ENCODE data around the gene PADI4. TPM values are rescaled to one million over a fixed set of nuclear protein-coding genes. Genes with fewer than 3 reads are reported as not detected.

Gene PADI4
- total and polyA plus RNA-seq, 2 of the 4 experiments (the other 2 are of a cell fraction): not detected

DNA sequence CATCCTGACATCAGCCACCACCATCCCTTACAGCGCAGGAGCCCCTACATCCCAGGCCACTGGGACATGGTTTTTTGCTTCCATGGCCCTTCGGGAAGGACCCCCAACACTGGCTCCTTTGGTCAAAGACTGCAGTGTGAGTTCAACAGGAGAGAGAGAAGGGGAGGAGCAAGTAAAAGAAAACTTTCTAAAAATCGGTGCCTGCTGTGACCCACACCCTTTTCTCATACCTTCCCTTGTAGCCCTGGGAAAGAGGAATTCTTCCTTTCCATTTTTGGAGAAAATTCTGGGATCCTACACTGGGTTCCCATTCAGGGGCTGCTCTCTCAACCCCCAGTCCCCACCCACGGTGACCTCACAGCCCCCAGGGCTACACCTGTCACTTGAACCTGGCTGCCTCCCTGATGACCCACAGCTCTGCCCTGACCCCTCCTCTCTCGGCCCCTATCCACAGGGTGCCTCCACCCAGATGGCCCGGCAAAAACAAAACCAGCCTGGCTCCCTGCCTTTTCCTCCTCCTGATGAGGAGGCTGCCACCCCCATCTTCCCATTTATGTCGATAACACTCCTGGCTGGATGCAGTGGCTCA lies 7.6 kb downstream of the PADI4 start:
- Histone ChIP-seq H3K27ac (ENCODE audit: insufficient read depth, low read length) (no peak overlapping the region), H3K18ac (ENCODE audit: low read depth, low read length) (no peak overlapping the region), H3K4ac (ENCODE audit: low read depth, low read length) (no peak overlapping the region), H3K36me3 (ENCODE audit: control insufficient read depth, insufficient read depth, low read length) (no peaks in the 10 kb centered on the region), H4K20me1 (ENCODE audit: insufficient read depth, low read length) (no peaks in the 10 kb centered on the region), H3K4me1 (ENCODE audit: control insufficient read depth, insufficient read depth, low read length) (no peaks in the 10 kb centered on the region), H3K79me1 (ENCODE audit: low read depth in 1 of 2, low read length in 2 of 2) (no peaks in the 10 kb centered on the region), H3K9me3 (ENCODE audit: control insufficient read depth, insufficient read depth, low read length) (0 out of 2 replicates have a peak, but pooled peaks cover 4% of the 10 kb centered on the region), H3K23ac (ENCODE audit: low read depth, low read length) (no peak overlapping the region), H2AK9ac (replicated peaks; ENCODE audit: low read depth, low read length, poor library complexity) (no peak overlapping the region), H2BK20ac (ENCODE audit: low read depth, low read length) (no peak overlapping the region), H2BK120ac (ENCODE audit: low read depth, low read length) (no peak overlapping the region), H3K27me3 (ENCODE audit: control insufficient read depth, insufficient read depth, low read length) (peaks cover 20% of the 10 kb centered on the region), H3K9me1 (ENCODE audit: insufficient read depth, low read length) (no peaks in the 10 kb centered on the region), H4K91ac (ENCODE audit: insufficient read depth, low read depth, low read length) (no peak overlapping the region), H3K14ac (replicated peaks; ENCODE audit: low read depth, low read length) (no peak overlapping the region), H2BK5ac (ENCODE audit: low read depth, low read length, poor library complexity, severe bottlenecking) (no peak overlapping the region), H2AFZ (replicated peaks; ENCODE audit: low read length, poor library complexity) (no peak overlapping the region), H2AK5ac (ENCODE audit: low read depth, low read length) (no peak overlapping the region), H3K9ac (ENCODE audit: low read depth, low read length) (no peak overlapping the region), H3K56ac (ENCODE audit: extremely low read depth, insufficient read depth, low read length) (no peak overlapping the region), H3K4me3 (ENCODE audit: insufficient read depth, low read depth, low read length) (no peak overlapping the region), H2BK15ac (ENCODE audit: low read depth, low read length) (no peak overlapping the region), H4K8ac (ENCODE audit: low read depth in 2 of 2, low read length in 2 of 2) (no peak overlapping the region), H4K5ac (ENCODE audit: low read depth, low read length) (no peak overlapping the region), H3K4me2 (ENCODE audit: low read depth, low read length) (no peak overlapping the region)
- DNase-seq (no peak), ATAC-seq (ENCODE audit: low read depth) (no peak)
- dilution Hi-C loops (cut with HindIII; ENCODE audit: low sequenced_read_pairs, unreplicated experiment) (no loop called here), intact Hi-C loops (cut with micrococcal nuclease) (no loop called here), in situ Hi-C loops (cut with MboI; ENCODE audit: low sequenced_read_pairs) (no loop called here)
- POLR2A ChIA-PET (ENCODE audit: unreplicated experiment): no interaction called here
- 0% methylated on average over 1 of the region's 7 CpGs; no CpG with 5 or more reads in 1 of the 2 experiments for WGBS, 2 experiments (ENCODE audit: extremely low coverage in 2 of 2, insufficient read length in 1 of 2)
- TF ChIP-seq MXI1 (IDR thresholded peaks at IDR 0.05; ENCODE audit: borderline replicate concordance, low read depth, low read length): no peak
- TF ChIP-seq MAFK (IDR thresholded peaks at IDR 0.05; ENCODE audit: low read depth, low read length): no peak
- no peak for TF ChIP-seq SMC3 (IDR thresholded peaks at IDR 0.05; ENCODE audit: low read depth, low read length)
- TF ChIP-seq RFX5 (IDR thresholded peaks at IDR 0.05; ENCODE audit: low read depth, low read length): no peak
- no peak for TF ChIP-seq BHLHE40 (IDR thresholded peaks at IDR 0.05; ENCODE audit: low read depth, low read length)
- no peak for TF ChIP-seq CHD1 (IDR thresholded peaks at IDR 0.05; ENCODE audit: low read depth, low read length)
- no peak for TF ChIP-seq CTCF (conservative IDR thresholded peaks at IDR 0.05; ENCODE audit: low read depth, low read length)
- TF ChIP-seq FOS (IDR thresholded peaks at IDR 0.05; ENCODE audit: low read depth, low read length): no peak
- no peak for TF ChIP-seq NFE2L2 (IDR thresholded peaks at IDR 0.05; ENCODE audit: low read depth, low read length)
- TF ChIP-seq MAZ (IDR thresholded peaks at IDR 0.05; ENCODE audit: borderline replicate concordance, low read depth, low read length): no peak
- TF ChIP-seq ELK1 (IDR thresholded peaks at IDR 0.05; ENCODE audit: borderline replicate concordance, low read depth, low read length): no peak
- TF ChIP-seq CEBPB (IDR thresholded peaks at IDR 0.05; ENCODE audit: low read depth, low read length): no peak
- no peak for TF ChIP-seq POLR2A (IDR thresholded peaks at IDR 0.05; ENCODE audit: low read depth, low read length)
- TF ChIP-seq RCOR1 (IDR thresholded peaks at IDR 0.05; ENCODE audit: insufficient replicate concordance, low read length): no peak
- TF ChIP-seq RAD21 (IDR thresholded peaks at IDR 0.05; ENCODE audit: low read length): no peak
- BruUV-seq (replicated peaks): no TSS peak
- CTCF ChIA-PET: no interaction called here

Measured in IMR-90 (cell line).